Prostate gland (tissue), 2 donors: ENCODE measurements around the gene ROBO1. TPM values are rescaled to one million over a fixed set of nuclear protein-coding genes. Genes with fewer than 3 reads are reported as not detected.
A peak's percentile ranks its signal among the peaks of the same experiment; 100 is the strongest.

Experiments
- DNase-seq: peaks from one replicate; pipeline ENCODE4 v3.0.0-alpha.2; 2019; ENCODE audit warnings: low spot score
- H3K27ac ChIP-seq, 2 donors: fragments of 200-600 bp; sonication (generic); 2 replicates each; pipeline ENCODE4 v1.5.1; 2017 to 2019
- H3K27me3 ChIP-seq: fragments of 200-600 bp; sonication (generic); replicated peaks from 2 replicates; pipeline ENCODE4 v1.5.1; 2019; ENCODE audit not compliant: insufficient read depth
- H3K36me3 ChIP-seq, 2 donors: fragments of 200-600 bp; sonication (generic); 1 replicate in 1 of 2; 2 replicates in 1 of 2; pipeline versions ENCODE4 v1.5.1 to v1.8.1; 2017 to 2019
- H3K4me1 ChIP-seq: fragments of 200-600 bp; sonication (generic); replicated peaks from 2 replicates; pipeline ENCODE4 v1.5.1; 2019
- H3K4me3 ChIP-seq, 2 donors: fragments of 200-600 bp; sonication (generic); 2 replicates each; pipeline ENCODE4 v1.5.1; 2017 to 2019
- H3K9me3 ChIP-seq: fragments of 200-600 bp; sonication (generic); 2 replicates; pipeline ENCODE4 v1.5.1; 2017
- POLR2A ChIP-seq: fragments of 450-650 bp; IDR thresholded peaks from one replicate; pipeline ENCODE4 v1.6.1; 2016; ENCODE audit warnings: antibody characterized with exemption, mild to moderate bottlenecking
- POLR2AphosphoS5 ChIP-seq: sonication (generic); formaldehyde crosslinking; IDR thresholded peaks from one replicate; pipeline ENCODE4 v1.6.1; 2017; ENCODE audit warnings: antibody characterized with exemption
- WGBS: methylation state at CpG from one replicate; pipeline ENCODE4 v1.1.5; 2018; 5-methylcytosine and 5-hydroxymethylcytosine counted together
- intact Hi-C: fragments of 100-400 bp; cut with DNase I; formaldehyde crosslinking; loops from one replicate; pipeline ENCODE4 v1.14.2; 2022
- total RNA-seq, 2 donors: library from RNA; depleted of rRNA; stranded (reverse); fragments of >200 nt; gene quantifications; one replicate each; pipeline ENCODE4 v1.1.0, GENCODE V29; 2016
- TF ChIP-seq, protein P1 (sequence below), 4 experiments: fragments of 200-600 bp in 2 of 4; fragments of 450-650 bp in 2 of 4; sonication (generic) in 2 of 4; IDR thresholded peaks; 1 replicate in 3 of 4; 2 replicates in 1 of 4; pipeline ENCODE4 v1.5.1; 2016 to 2019; ENCODE audit warnings: antibody characterized with exemption in 4 of 4, mild to moderate bottlenecking in 2 of 4, moderate library complexity in 2 of 4

Gene ROBO1
- total RNA-seq, 2 donors from 2014 or later, result 37.6 to 50.8 TPM

GRCh38 chr3:78749056-78749455 is 1018.7 kb downstream of the ROBO1 start:
- no peaks in the 10 kb centered on the region for H3K36me3 ChIP-seq
- TF ChIP-seq, protein P1, sequence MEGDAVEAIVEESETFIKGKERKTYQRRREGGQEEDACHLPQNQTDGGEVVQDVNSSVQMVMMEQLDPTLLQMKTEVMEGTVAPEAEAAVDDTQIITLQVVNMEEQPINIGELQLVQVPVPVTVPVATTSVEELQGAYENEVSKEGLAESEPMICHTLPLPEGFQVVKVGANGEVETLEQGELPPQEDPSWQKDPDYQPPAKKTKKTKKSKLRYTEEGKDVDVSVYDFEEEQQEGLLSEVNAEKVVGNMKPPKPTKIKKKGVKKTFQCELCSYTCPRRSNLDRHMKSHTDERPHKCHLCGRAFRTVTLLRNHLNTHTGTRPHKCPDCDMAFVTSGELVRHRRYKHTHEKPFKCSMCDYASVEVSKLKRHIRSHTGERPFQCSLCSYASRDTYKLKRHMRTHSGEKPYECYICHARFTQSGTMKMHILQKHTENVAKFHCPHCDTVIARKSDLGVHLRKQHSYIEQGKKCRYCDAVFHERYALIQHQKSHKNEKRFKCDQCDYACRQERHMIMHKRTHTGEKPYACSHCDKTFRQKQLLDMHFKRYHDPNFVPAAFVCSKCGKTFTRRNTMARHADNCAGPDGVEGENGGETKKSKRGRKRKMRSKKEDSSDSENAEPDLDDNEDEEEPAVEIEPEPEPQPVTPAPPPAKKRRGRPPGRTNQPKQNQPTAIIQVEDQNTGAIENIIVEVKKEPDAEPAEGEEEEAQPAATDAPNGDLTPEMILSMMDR (IDR thresholded peaks at IDR 0.05), result no peak
- TF ChIP-seq POLR2A, result no peak
- TF ChIP-seq POLR2AphosphoS5, result no peak
- no peak for DNase-seq
- intact Hi-C loops, result no loop called here
- no peaks in the 10 kb centered on the region for H3K4me1 ChIP-seq
- H3K9me3 ChIP-seq, result no peaks in the 10 kb centered on the region
- H3K27ac ChIP-seq, result no peak overlapping the region
- no peak overlapping the region for H3K4me3 ChIP-seq
- H3K27me3 ChIP-seq, result no peaks in the 10 kb centered on the region

DNA sequence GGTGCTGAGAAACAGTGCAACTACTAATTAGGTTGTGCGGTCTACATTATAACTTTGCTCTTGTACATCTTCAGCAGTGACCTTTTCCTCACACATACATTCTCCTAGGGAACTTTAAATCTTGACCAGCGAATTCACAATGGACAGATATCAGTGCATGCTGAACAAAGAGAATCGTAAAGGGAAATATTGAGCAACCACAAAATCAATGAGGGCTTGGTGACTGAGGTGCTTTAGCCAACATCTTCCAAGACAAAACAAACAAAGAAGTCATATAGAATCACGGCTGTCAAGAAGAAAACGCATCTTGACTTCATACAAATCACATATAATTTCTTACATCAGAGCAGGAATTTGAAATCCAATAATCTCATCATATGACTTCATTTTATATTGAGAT is 1022.0 kb downstream of the ROBO1 start:
- intact Hi-C loops, result no loop called here
- no peaks in the 10 kb centered on the region for H3K4me1 ChIP-seq
- no peak for DNase-seq
- no peak overlapping the region for H3K27ac ChIP-seq
- TF ChIP-seq POLR2A, result no peak
- TF ChIP-seq, protein P1 (IDR thresholded peaks at IDR 0.05), result no peak
- no peak for TF ChIP-seq POLR2AphosphoS5
- H3K36me3 ChIP-seq, result no peaks in the 10 kb centered on the region
- H3K27me3 ChIP-seq, result no peaks in the 10 kb centered on the region
- H3K4me3 ChIP-seq, result no peak overlapping the region
- H3K9me3 ChIP-seq, result no peaks in the 10 kb centered on the region
- 96% methylated on average over 5 of the region's 5 CpGs for WGBS

- no peaks in the 10 kb centered on the region for H3K27me3 ChIP-seq
- H3K36me3 ChIP-seq, result no peaks in the 10 kb centered on the region
- no peaks in the 10 kb centered on the region for H3K4me1 ChIP-seq
- no peaks in the 10 kb centered on the region for H3K9me3 ChIP-seq
- TF ChIP-seq, protein P1 (IDR thresholded peaks at IDR 0.05), result no peak
- TF ChIP-seq POLR2A, result no peak
- TF ChIP-seq POLR2AphosphoS5, result no peak
- intact Hi-C loops, result no loop called here
- no peak overlapping the region for H3K27ac ChIP-seq
- H3K4me3 ChIP-seq, result no peak overlapping the region
- DNase-seq, result no peak
- 92% methylated on average over 1 of the region's 1 CpG for WGBS
Measured at GRCh38 chr3:78742491-78742890, 1025.3 kb downstream of the ROBO1 start.

DNA sequence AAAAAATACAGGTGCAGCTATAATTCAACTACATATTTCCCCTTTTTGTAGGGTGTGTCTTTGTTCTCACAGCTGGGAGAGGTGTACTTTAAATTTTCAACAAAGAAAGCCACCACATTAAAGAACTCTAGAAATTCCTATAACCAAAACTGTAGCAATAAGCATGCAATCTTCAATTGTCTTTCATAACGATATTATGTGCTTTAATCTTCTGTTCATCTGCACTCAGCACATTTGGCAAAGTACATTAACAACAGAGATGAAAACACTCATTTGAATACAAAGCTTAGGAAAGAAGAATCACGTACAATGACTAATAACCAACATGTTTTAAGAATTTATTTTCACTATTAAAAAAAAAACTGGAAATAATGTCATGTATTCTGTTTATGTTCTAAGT is 1025.8 kb downstream of the ROBO1 start:
- TF ChIP-seq POLR2A, result no peak
- TF ChIP-seq, protein P1 (IDR thresholded peaks at IDR 0.05), result no peak
- no peak for TF ChIP-seq POLR2AphosphoS5

GRCh38 chr3:78741066-78741645 is 1026.6 kb downstream of the ROBO1 start:
- Histone ChIP-seq H3K9me3 (no peaks in the 10 kb centered on the region), H3K27ac (no peak overlapping the region), H3K36me3 (no peaks in the 10 kb centered on the region), H3K4me3 (no peak overlapping the region), H3K27me3 (no peaks in the 10 kb centered on the region), H3K4me1 (no peaks in the 10 kb centered on the region)
- 98% methylated on average over 1 of the region's 1 CpG for WGBS
- TF ChIP-seq POLR2AphosphoS5 (no peak), POLR2A (no peak)
- TF ChIP-seq, protein P1 (IDR thresholded peaks at IDR 0.05), result peak in 1 of 4 experiments; percentile 33
- DNase-seq, result no peak
- intact Hi-C loops, result no loop called here

More for the DNA sequence above, 1025.8 kb downstream of the ROBO1 start:
- 53% methylated on average over 2 of the region's 2 CpGs for WGBS
- no peak overlapping the region for H3K4me3 ChIP-seq
- H3K27ac ChIP-seq, result no peak overlapping the region
- no peaks in the 10 kb centered on the region for H3K4me1 ChIP-seq
- H3K9me3 ChIP-seq, result no peaks in the 10 kb centered on the region
- intact Hi-C loops, result no loop called here
- no peaks in the 10 kb centered on the region for H3K36me3 ChIP-seq
- no peaks in the 10 kb centered on the region for H3K27me3 ChIP-seq
- no peak for DNase-seq
